Stimulated activated CD4-positive, alpha-beta T cell treated with anti-CD3 and anti-CD28 coated beads, Interleukin-4, amount 100 ng/mL, for 4 hours (primary cell): Measurements from ENCODE around the gene NUP93.
"Not testable (repeated sequence)": the region's sequence is repeated elsewhere in the genome, so short reads cannot be mapped to it uniquely, and the experiment has no call there.

Source experiments
- DNase-seq, 2 experiments: peaks; one replicate each; pipeline ENCODE4 v3.0.0-alpha.2; 2020

NUP93 gene

DNA sequence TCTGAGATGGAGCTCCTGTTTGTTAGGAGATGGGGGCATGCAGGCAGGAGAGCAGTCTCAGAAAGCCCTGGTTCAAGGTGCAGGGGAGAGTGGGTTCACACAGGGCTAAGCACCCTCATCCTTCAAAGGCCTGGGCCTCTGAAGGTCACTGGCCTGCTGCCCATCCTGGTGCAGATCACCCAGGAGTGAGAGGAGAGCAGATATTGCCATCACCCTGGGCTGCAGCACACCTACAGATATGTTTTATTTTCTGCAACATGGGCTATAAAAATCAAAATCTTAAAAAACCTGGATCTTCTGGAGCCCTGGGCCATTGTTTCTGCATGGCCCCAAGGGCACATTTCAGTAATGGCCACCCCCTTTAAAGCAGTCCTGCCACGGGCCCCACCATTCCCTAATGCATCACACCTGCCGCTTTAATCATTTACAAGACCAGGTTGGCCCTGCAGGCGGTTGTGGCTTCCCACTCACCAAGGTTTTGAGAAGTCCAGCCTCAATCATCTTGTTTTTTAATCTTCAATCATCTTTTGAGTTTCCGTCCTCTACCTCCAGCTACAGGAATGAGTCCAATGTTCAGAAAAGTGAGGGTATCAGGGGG lies 20.4 kb upstream of the NUP93 start:
- DNase-seq, result no peak

- DNase-seq, result no peak
These were observed 19.7 kb upstream of the NUP93 start for GRCh38 chr16:56710181-56710737.

DNA sequence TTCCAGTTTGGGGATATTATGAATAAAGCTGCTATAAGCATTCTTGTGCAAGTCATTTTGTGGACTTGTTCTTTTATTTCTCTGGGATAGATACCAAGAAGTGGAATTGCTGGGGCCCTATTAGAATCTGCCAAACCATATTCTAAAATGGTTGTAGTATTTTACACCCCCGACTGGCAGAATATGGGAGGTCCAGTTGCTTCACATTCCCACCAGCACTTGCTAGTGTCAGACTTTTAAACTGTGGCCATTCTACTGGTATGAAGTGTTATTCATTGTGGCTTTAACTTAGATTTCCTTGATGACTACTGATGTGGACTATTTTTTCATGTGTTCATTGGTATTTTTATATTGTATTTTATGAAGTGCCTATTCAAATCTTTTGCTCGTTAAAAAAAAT lies 18.1 kb upstream of the NUP93 start:
- DNase-seq, result no peak

GRCh38 chr16:56713794-56714193 lies 16.1 kb upstream of the NUP93 start:
- DNase-seq, result no peak

- no peak for DNase-seq
These were observed 14.8 kb upstream of the NUP93 start for GRCh38 chr16:56715126-56715525.

DNA sequence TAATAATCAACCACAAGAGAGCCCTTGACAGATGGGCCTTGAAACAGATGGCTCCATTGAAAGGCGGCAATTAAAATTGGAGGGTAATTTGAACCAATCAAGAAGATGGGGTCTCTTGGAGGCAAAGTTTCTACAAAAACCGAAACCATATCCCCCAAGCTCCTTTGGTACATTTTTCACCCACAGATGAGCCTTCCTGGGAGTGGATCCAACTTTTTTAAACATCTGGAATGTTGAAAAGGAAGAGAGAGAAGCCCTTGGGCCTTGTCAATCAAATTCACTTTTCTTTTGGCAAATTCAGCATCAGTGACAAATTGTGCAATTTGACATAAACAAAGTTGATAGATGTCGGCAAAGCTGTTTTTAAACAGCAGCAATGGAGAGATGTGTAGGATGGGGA lies 13.2 kb upstream of the NUP93 start:
- no peak for DNase-seq

DNA sequence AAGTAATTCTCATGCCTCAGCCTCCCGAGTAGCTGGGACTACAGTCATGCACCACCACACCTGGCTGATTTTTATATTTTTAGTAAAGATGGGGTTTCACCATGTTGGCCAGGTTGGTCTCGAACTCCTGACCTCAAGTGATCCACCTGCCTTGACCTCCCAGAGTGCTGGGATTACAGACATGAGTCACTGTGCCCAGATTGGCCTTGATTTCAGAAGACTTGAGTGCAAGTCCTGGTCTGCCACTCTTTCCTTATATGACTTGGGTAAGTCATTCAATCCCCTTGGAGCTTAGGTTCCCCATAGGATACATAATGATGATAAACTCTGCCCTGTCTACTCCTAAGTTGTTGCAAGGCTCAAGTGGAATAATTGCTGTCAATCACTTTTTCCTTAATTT lies 12.4 kb upstream of the NUP93 start:
- not testable (repeated sequence) for DNase-seq

GRCh38 chr16:56722200-56722842 lies 7.6 kb upstream of the NUP93 start:
- no peak for DNase-seq

GRCh38 chr16:56724191-56724590 lies 5.7 kb upstream of the NUP93 start:
- DNase-seq, result no peak

GRCh38 chr16:56726283-56726682 lies 3.6 kb upstream of the NUP93 start:
- no peak for DNase-seq

DNA sequence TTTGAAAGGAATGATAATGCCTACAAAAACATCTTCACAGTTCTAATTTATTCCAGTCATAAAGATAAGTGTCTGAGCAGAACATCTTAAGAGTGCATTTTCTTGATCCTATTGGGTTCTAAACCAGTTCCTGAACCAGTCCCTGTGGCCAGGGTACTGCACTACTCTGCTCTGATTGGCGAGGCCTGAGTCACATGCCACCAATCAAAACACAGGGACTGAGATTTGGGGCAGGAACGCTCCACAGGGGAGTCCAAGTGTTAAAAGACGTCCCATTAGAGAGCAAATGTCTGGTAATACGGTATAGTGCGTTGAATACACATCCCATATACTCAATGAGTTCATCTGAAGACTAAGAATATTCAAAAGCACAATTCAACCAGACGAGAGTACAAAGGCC lies 3.0 kb upstream of the NUP93 start:
- DNase-seq, result no peak

DNA sequence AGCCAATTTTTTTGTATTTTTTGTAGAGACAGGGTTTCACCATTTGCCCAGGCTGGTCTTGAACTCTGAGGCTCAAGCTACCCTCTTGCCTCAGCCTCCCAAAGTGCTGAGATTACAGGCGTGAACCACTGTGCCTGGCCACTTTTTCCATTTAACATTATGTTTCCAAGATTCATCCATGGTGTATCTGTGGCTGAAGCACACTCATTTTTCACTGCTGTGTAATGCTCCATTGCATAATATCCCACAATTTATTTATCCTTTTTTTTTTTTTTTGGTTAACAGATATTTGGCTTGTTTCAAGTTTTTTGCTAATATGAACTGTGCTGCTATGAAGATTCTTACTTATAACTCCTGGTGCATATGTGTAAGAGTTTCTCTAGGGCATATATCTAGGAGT lies 1.9 kb upstream of the NUP93 start:
- no peak for DNase-seq

GRCh38 chr16:56728980-56729734 lies 772 bp upstream of the NUP93 start:
- DNase-seq, result no peak

- DNase-seq, result no peak
These were observed 2.4 kb downstream of the NUP93 start for GRCh38 chr16:56732366-56732765.

DNA sequence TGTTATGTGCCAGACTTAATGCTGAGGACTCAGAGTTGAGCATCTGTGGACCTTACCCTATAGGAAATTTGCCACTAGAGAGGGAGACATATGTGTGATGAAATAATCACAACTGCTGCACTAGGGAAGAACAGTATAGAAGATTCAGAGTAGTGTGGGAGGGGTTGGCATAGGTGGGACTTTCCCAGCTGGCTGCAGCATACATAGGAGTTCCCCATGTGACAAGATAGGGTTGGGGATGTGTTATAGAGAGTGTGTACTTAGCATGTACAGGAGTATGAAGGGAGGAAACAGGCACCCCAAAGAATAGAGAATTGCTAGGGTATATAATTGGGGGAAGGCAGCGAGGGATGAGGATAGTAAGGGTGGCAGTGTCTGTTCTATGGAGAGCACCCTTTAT lies 2.9 kb downstream of the NUP93 start:
- DNase-seq, result peak in 1 of 2 experiments; percentile 33

GRCh38 chr16:56734429-56734828 lies 4.5 kb downstream of the NUP93 start:
- no peak for DNase-seq

DNA sequence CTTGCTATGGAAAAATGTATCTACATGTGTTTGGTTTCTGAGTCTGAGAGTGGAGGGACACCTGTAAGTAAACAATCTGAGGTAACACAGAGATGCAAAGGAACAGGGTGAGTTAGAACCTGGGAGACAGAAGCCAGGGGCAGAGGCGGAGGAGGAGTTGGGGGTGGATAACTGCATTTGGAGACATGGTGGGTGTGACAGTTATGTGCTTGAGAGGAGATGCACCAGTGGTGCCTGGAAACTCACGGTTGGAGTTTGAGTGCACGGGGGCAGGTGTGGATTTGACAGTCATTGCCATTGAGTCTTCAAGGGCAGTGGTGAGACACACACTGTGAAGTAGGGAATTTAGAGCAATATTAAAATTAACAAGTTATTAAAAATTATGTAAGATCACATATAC lies 6.5 kb downstream of the NUP93 start:
- DNase-seq, result no peak

DNA sequence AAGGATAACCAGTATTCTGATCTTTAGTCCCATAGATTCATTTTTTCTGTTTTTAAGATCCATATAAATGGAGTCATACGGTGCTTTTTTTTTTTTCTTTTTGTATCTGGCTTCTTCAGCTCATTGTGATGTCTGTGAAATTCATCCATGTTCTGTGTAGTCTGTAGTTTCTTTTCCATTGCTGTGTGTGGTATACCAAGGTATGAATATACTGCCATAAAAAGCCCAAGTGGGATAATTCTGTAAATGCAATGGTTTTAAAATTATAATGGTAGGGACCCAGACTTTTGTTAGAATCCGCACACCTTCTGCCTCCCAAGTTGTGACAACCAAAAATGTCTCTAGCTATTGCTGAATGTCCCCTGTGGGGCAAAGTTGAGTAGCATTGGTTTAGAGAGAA lies 7.6 kb downstream of the NUP93 start:
- no peak for DNase-seq

GRCh38 chr16:56738221-56738620 lies 8.3 kb downstream of the NUP93 start:
- DNase-seq, result no peak

DNA sequence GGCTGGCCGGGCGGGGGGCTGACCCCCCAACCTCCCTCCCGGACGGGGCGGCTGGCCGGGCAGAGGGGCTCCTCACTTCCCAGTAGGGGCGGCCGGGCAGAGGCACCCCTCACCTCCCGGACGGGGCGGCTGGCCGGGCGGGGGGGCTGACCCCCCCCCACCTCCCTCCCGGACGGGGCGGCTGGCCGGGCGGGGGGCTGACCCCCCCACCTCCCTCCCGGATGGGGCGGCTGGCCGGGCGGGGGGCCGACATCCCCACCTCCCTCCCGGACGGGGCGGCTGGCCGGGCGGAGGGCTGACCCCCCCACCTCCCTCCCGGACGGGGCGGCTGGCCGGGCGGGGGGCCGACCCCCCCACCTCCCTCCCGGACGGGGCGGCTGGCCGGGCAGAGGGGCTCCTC lies 9.4 kb downstream of the NUP93 start:
- DNase-seq, result not testable (repeated sequence)

GRCh38 chr16:56741399-56741798 lies 11.5 kb downstream of the NUP93 start:
- DNase-seq, result no peak

DNA sequence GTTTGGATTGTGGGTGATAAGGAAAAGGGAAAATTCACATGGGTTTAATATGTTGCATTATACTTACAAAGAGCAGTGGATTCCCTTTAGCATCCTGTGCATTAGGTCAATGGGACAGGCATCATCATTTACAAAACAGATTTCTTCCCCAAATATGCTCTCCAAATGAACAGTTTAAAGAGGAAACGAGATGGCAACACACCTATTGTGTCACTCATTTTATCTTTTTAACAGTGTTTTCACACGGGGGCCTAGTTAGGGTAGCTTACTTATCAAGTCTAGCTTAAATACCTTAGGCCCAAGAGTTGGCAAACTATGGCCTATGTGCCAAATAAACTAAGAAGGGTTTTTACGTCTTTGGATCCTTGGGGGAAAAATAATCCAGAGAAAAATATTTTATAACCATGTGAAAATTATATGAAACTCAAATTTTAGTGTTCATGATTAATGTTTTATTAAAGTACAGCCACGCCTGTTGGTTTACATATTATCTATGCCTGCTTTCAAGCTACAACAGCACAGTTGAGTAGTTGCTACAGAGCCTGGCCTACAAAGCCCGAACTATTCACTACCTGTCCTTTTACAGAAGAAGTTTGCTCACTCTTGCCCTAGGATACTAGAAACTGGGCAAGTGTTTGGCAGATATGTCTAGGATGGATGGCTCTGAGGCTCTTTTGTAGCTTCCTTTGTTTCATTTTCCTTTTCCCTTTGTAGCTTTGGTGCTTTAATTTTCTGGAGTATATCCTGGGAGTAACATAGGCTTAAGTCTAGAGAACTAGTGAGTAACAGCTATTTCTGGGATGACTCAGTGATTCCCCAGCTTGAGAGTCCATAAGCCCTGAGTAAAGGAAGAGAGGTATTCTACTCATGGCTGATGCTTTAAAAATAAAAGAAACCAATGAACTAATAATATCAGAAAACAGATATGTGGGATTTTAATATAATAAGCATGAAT lies 12.4 kb downstream of the NUP93 start:
- no peak for DNase-seq

DNA sequence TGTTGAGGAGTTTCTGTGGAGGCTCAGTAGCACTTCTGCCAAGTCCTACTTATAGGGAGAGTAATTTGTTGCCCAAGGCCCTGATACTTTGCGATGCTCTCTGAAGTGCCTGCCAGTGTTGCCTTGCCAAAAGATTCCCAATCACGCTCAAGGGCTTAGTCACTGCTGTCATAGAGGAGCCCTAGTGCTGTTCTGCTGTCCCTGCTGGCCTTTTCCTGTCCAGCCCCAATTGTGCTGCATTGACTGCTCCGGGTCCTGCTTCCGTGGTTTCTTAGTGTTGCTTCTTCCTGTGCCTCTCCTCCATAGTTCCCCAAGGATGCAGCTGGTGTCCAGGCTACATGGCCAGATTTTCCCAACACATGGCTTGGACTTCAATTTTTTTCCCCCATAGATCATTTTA lies 13.9 kb downstream of the NUP93 start:
- DNase-seq, result no peak
